GM12874 (cell line): ENCODE data around the gene FAM114A1.

Source experiments
- TF ChIP-seq, protein P1 (sequence below): IDR thresholded peaks from 2 replicates; pipeline ENCODE4 v1.5.1; 2011; ENCODE audit warnings: low read depth, mild to moderate bottlenecking, control low read depth, low read length, moderate library complexity; ENCODE audit not compliant: insufficient read depth

FAM114A1 gene

GRCh38 chr4:38939165-38939564 is 71.6 kb downstream of the FAM114A1 start:
- TF ChIP-seq, protein P1, sequence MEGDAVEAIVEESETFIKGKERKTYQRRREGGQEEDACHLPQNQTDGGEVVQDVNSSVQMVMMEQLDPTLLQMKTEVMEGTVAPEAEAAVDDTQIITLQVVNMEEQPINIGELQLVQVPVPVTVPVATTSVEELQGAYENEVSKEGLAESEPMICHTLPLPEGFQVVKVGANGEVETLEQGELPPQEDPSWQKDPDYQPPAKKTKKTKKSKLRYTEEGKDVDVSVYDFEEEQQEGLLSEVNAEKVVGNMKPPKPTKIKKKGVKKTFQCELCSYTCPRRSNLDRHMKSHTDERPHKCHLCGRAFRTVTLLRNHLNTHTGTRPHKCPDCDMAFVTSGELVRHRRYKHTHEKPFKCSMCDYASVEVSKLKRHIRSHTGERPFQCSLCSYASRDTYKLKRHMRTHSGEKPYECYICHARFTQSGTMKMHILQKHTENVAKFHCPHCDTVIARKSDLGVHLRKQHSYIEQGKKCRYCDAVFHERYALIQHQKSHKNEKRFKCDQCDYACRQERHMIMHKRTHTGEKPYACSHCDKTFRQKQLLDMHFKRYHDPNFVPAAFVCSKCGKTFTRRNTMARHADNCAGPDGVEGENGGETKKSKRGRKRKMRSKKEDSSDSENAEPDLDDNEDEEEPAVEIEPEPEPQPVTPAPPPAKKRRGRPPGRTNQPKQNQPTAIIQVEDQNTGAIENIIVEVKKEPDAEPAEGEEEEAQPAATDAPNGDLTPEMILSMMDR = no peak

GRCh38 chr4:38940476-38940875 is 72.9 kb downstream of the FAM114A1 start:
- TF ChIP-seq, protein P1 = no peak

- TF ChIP-seq, protein P1 = no peak
Measured at GRCh38 chr4:38943343-38943742, 75.7 kb downstream of the FAM114A1 start.

GRCh38 chr4:38944440-38944839 is 76.8 kb downstream of the FAM114A1 start:
- TF ChIP-seq, protein P1 = no peak

GRCh38 chr4:38946919-38947318 is 79.3 kb downstream of the FAM114A1 start:
- TF ChIP-seq, protein P1 = no peak

- TF ChIP-seq, protein P1 = no peak
Measured at GRCh38 chr4:38948551-38948950, 80.9 kb downstream of the FAM114A1 start.

- TF ChIP-seq, protein P1 = no peak
Measured at GRCh38 chr4:38949411-38950051, 81.9 kb downstream of the FAM114A1 start.
